IPS DF 6.9 (cell line): ENCODE results near the gene SRA1.

ENCODE experiments used
- DNase-seq: peaks from one replicate; pipeline ENCODE4 v3.0.0-alpha.2; 2013; ENCODE audit warnings: low read depth, low spot score
- H3K27ac ChIP-seq: one replicate; pipeline ENCODE4 v1.5.1; 2013; ENCODE audit warnings: low read length, control low read depth
- H3K27me3 ChIP-seq: 2 replicates; pipeline ENCODE4 v1.6.1; 2013; ENCODE audit warnings: mild to moderate bottlenecking, low read length; ENCODE audit not compliant: control insufficient read depth, insufficient read depth
- H3K36me3 ChIP-seq: 2 replicates; pipeline ENCODE4 v1.6.1; 2013; ENCODE audit warnings: low read length; ENCODE audit not compliant: control insufficient read depth, insufficient read depth
- H3K4me1 ChIP-seq: 2 replicates; pipeline ENCODE4 v1.6.1; 2013; ENCODE audit warnings: low read length; ENCODE audit not compliant: control insufficient read depth, insufficient read depth
- H3K4me3 ChIP-seq: 2 replicates; pipeline ENCODE4 v1.5.1; 2013; ENCODE audit warnings: mild to moderate bottlenecking, low read length
- H3K9me3 ChIP-seq: 2 replicates; pipeline ENCODE4 v1.6.1; 2013; ENCODE audit warnings: low read length, inconsistent platforms; ENCODE audit not compliant: control insufficient read depth, insufficient read depth
- WGBS: extraction: QIAGEN DNeasy Blood & Tissue Kit; methylation state at CpG from one replicate; pipeline ENCODE4 v1.1.7; 2013; ENCODE audit warnings: mixed read lengths, missing lambda C conversion rate; ENCODE audit not compliant: insufficient read length, insufficient coverage; 5-methylcytosine and 5-hydroxymethylcytosine counted together

The SRA1 gene

DNA sequence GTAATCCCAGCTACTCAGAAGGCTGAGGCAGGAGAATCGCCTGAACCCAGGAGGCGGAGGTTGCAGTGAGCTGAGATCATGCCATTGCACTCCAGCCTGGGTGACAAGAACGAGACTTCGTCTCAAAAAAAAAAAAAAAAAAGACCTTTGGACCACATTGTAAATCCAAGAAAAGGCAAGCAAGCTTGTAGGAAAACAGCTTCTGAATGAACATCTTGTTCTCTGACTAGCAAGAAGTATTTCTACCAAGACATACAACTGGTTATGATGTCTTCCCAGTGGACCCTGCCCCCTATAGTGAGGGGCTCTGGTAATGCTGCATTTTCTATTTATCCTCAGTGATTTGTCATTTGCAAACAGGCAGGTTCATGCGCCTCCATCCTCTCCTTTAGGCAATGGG lies 14.3 kb downstream of the SRA1 start:
- DNase-seq, result no peak
- no peak overlapping the region for H3K4me3 ChIP-seq
- WGBS, result no CpG with 5 or more reads among the region's 5 CpGs
- H3K4me1 ChIP-seq, result no peaks in the 10 kb centered on the region
- no peaks in the 10 kb centered on the region for H3K27me3 ChIP-seq
- H3K36me3 ChIP-seq, result peaks cover 12% of the 10 kb centered on the region; the same call in 1 of the 2 replicates
- H3K27ac ChIP-seq, result no peak overlapping the region
- no peaks in the 10 kb centered on the region for H3K9me3 ChIP-seq

GRCh38 chr5:140540227-140540626 lies 17.0 kb downstream of the SRA1 start:
- no peaks in the 10 kb centered on the region for H3K27me3 ChIP-seq
- peaks cover 12% of the 10 kb centered on the region; the same call in 1 of the 2 replicates for H3K36me3 ChIP-seq
- H3K9me3 ChIP-seq, result no peaks in the 10 kb centered on the region
- H3K27ac ChIP-seq, result no peak overlapping the region
- H3K4me3 ChIP-seq, result no peak overlapping the region
- H3K4me1 ChIP-seq, result no peaks in the 10 kb centered on the region
- WGBS, result no CpG with 5 or more reads among the region's 1 CpG
- no peak for DNase-seq

DNA sequence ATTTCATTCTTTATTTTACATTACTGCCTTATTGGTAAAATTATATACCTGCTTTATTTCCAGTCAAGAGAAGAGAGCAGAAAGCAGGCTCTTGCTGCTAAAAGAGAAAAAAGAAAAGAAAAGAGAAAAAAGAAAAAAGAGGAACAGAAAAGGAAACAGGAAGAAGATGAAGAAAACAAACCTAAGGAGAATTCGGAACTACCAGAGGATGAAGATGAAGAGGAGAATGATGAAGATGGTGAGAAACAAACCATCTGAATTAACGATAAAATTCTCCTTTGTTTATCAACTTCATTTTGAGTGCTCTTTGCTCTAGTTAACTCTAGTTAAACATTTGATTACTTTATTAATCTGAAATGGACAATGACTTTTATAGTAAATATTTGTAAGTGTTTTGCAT lies 33.3 kb downstream of the SRA1 start:
- peaks cover 10% of the 10 kb centered on the region; the same call in 1 of the 2 replicates for H3K36me3 ChIP-seq
- no peak overlapping the region for H3K4me3 ChIP-seq
- no peak for DNase-seq
- no CpG with 5 or more reads among the region's 2 CpGs for WGBS
- no peaks in the 10 kb centered on the region for H3K9me3 ChIP-seq
- no peaks in the 10 kb centered on the region for H3K27me3 ChIP-seq
- H3K4me1 ChIP-seq, result no peaks in the 10 kb centered on the region
- no peak overlapping the region for H3K27ac ChIP-seq

- Histone ChIP-seq H3K27ac (no peak overlapping the region), H3K4me1 (no peaks in the 10 kb centered on the region), H3K36me3 (no peaks in the 10 kb centered on the region; the same call in 1 of the 2 replicates), H3K4me3 (no peak overlapping the region), H3K9me3 (no peaks in the 10 kb centered on the region), H3K27me3 (no peaks in the 10 kb centered on the region)
- DNase-seq, result no peak
- WGBS, result no CpG with 5 or more reads among the region's 2 CpGs
Measured at GRCh38 chr5:140513124-140513523, 44.1 kb downstream of the SRA1 start.

- no peak overlapping the region for H3K4me3 ChIP-seq
- DNase-seq, result no peak
- H3K4me1 ChIP-seq, result no peaks in the 10 kb centered on the region
- H3K27ac ChIP-seq, result no peak overlapping the region
- no peaks in the 10 kb centered on the region for H3K9me3 ChIP-seq
- WGBS, result no CpG with 5 or more reads among the region's 4 CpGs
- peaks cover 9% of the 10 kb centered on the region; the same call in 1 of the 2 replicates for H3K36me3 ChIP-seq
- H3K27me3 ChIP-seq, result no peaks in the 10 kb centered on the region
Measured at GRCh38 chr5:140509898-140510297, 47.4 kb downstream of the SRA1 start.

GRCh38 chr5:140502834-140503233 lies 54.4 kb downstream of the SRA1 start:
- Histone ChIP-seq H3K36me3 (peaks cover 9% of the 10 kb centered on the region; the same call in 1 of the 2 replicates), H3K27ac (no peak overlapping the region), H3K4me1 (no peaks in the 10 kb centered on the region), H3K9me3 (no peaks in the 10 kb centered on the region), H3K27me3 (no peaks in the 10 kb centered on the region), H3K4me3 (no peak overlapping the region)
- WGBS, result no CpG with 5 or more reads among the region's 2 CpGs
- DNase-seq, result no peak
